22Rv1 (cell line): ENCODE data around the gene MBP.

Experiments used
- H3K27ac ChIP-seq: fragments of 450-650 bp; 2 replicates; pipeline ENCODE4 v1.5.1; 2017
- ZFX ChIP-seq: fragments of 450-650 bp; IDR thresholded peaks from 2 replicates; pipeline ENCODE4 v1.6.1; 2017; ENCODE audit warnings: antibody characterized with exemption, borderline replicate concordance
- TF ChIP-seq, protein P1 (sequence below): fragments of 450-650 bp; IDR thresholded peaks from 2 replicates; pipeline ENCODE4 v1.5.1; 2017; ENCODE audit warnings: mild to moderate bottlenecking

The MBP gene

DNA sequence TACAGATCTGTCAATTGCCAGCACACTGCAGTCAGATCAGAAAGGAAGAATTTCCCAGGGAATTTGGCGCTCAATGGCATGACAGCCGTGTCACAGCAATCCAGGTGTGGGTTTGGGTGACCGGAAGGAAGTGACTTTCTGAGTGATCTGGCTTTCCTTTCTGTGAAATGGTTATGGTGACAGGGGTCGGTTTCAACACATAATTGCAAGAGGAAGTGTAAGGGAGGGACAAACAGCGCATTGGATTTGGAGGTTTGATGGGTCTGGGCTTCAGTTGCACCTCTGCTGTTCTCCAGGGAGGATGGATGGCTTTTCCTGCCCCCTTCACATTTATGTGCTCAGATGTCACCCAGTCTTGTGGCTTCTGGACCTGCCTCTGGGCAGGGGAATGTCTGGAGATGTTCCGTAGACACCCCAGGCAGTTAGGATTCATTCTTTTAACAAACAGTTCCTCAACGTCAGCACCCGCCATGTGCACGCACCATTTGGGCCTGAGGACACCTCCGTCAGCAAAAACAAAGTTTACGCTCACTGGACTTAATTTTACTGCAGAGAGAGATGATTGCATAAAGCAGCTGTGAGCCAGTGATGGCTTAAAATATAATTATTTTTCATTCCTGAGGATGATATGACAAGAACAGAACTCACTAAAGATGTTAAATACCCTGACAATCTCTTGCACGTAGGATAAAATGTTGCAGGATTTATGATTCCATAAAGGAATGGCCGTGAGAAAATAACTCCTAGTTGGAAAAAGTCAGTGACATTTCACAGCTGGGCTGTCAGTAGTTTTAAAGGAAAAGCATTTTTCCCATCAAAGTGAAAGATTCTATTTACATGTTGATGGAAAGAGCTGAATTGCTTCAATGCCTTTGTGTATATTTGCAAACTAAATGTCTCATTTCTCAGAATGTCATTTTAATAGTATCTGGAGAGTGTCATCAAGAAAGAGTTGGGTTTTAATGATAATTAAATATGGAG, 36.9 kb downstream of the MBP start:
- TF ChIP-seq, protein P1, sequence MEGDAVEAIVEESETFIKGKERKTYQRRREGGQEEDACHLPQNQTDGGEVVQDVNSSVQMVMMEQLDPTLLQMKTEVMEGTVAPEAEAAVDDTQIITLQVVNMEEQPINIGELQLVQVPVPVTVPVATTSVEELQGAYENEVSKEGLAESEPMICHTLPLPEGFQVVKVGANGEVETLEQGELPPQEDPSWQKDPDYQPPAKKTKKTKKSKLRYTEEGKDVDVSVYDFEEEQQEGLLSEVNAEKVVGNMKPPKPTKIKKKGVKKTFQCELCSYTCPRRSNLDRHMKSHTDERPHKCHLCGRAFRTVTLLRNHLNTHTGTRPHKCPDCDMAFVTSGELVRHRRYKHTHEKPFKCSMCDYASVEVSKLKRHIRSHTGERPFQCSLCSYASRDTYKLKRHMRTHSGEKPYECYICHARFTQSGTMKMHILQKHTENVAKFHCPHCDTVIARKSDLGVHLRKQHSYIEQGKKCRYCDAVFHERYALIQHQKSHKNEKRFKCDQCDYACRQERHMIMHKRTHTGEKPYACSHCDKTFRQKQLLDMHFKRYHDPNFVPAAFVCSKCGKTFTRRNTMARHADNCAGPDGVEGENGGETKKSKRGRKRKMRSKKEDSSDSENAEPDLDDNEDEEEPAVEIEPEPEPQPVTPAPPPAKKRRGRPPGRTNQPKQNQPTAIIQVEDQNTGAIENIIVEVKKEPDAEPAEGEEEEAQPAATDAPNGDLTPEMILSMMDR: no peak
- TF ChIP-seq ZFX: no peak
- no peak overlapping the region for H3K27ac ChIP-seq

DNA sequence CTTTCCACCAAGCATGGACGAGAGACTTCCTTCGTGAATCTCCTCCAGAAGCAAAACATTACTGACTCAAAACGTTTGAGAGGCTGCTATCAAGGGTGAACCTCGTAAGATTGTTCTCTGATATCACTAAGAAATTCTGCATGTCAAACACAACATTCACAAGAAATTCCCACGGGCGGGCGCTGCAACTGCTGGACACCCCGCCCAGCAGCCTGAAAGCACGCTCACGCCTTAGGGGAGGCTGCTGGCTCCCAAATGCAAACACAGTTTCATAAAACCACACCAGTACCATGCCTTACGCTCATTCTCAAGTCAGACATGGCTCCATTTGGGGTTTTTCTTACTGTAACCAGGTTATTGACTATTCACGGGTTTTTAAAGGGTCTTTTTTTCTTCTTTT, 39.0 kb downstream of the MBP start:
- TF ChIP-seq ZFX: no peak
- TF ChIP-seq, protein P1: no peak
- H3K27ac ChIP-seq: no peak overlapping the region

DNA sequence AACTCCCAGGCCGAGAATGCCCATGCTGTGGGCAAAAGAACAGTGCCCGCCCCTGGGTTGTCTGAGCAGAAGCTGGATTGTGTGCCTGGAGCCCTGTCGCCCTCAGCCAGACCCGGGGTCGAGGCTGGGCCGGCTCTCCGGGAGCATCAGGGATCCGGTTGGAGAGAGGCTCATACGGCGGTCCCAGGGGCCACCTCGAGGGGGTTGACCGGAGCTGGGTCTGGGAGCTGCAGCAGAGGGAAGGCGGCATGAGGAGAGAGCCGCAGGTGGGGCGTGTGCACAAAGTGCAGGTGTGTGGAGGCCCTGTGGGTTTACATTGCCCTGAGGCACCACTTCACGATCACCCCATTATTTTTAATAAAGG, 39.5 kb downstream of the MBP start:
- no peak overlapping the region for H3K27ac ChIP-seq

DNA sequence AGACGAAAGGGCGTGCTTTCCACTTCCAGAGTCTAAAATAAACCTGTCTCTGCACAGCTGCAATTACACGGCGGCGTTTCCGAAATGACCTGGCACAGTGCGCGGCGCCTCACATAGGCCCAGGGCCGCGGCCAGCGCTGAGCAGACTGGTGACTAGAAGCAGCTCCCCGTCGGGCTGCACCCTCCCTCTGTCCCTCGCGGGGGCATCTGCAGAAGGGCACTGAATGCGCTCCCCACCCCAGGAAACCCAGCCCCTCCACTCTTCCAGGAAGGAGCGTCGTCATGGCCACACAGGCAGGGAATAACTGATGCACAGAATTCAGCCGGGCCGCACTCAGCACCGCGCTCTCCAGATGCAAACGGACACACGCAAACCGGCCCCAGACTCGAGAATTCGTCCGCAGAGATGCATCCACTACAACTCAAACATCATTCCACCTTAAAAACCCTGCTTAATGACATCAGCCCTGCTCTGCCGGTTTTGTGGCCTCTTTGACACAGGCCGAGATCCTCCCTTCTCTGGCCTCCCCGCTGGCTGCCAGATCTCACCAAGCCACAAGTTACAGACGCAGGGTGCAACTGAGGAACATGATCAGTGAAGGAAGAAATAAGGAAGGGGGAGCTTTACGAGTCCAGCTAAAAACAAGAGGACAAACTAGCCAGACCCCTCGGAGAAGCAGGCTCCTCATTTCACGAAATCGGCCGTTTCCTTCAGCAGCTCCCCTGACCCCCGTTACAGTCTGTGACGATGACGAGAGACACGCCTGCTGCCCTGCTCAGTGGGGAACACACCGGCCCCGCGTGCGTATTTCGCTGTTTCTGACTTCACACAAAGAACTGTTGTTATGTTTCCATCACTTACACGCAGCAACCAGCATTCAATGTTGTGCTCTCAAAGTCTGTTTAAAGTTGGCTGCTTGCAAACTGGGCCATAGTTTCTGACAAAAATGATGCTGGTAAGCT, 40.2 kb downstream of the MBP start:
- TF ChIP-seq ZFX: no peak
- TF ChIP-seq, protein P1: no peak
- H3K27ac ChIP-seq: no peak overlapping the region

More for the DNA sequence above, 39.5 kb downstream of the MBP start:
- no peak for TF ChIP-seq ZFX
- TF ChIP-seq, protein P1: no peak

DNA sequence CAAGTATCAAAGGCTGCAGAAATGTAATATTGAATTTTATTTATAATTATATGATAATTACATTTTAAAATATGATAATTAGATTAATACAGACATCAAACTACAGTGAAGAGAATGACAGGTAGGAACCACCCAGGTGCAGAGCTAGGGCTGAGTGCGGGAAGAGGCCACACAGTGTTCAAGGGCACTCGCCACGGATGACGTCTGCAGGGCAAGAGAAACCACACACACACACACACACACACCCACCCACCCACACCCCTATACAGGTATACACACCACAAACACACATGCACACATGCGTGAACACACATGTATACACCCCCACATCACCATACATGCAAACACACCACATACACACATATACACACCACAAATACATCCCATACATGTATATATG, 41.2 kb downstream of the MBP start:
- H3K27ac ChIP-seq: no peak overlapping the region
- TF ChIP-seq ZFX: no peak
- TF ChIP-seq, protein P1: no peak

DNA sequence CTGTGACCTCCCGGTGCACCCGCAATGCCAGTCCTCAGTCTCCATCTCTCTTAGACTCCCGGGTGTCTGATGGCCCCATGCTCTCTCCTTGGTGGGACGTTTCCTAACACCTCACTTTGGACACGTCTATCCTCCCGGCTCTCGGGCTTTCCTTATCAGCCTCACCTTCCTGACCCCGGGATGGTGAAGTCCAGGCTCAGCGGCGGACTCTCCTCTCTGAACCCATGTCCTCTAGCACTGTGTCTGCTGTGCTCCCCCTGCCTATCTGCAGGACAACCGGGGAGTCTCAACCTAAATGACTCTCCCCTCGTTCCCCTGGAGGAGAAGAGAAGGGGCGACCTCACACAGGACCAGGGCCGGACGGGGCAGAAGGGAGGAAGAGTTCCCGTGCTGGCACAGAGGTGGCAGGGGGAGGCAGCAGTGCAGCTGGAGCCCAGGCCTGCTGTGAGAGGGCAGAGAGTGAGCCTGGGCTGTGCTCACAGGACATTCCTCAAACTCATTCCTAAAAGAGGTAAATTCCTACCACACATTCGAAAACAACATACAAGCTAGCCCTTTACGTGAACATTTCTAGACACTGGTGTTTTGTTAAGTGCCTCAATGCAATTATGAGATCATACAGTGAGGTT, 41.9 kb downstream of the MBP start:
- no peak overlapping the region for H3K27ac ChIP-seq
- TF ChIP-seq, protein P1: no peak
- no peak for TF ChIP-seq ZFX
